HepG2 (cell line): ENCODE measurements around the gene PRKAG3. TPM values are rescaled to one million over a fixed set of nuclear protein-coding genes. Genes with fewer than 3 reads are reported as not detected.

Experiments
- ARHGAP35 ChIP-seq: sonication (generic); formaldehyde crosslinking; IDR thresholded peaks from 2 replicates; pipeline ENCODE4 v1.9.0; 2022; ENCODE audit warnings: mild to moderate bottlenecking, inconsistent platforms, moderate library complexity, missing genetic modification reagents, borderline replicate concordance
- CCDC6 ChIP-seq: sonication (generic); formaldehyde crosslinking; IDR thresholded peaks from 2 replicates; pipeline ENCODE4 v1.8.1; 2022; ENCODE audit warnings: mild to moderate bottlenecking, missing genetic modification reagents, moderate library complexity
- FOXC1 ChIP-seq: sonication (generic); formaldehyde crosslinking; IDR thresholded peaks from 2 replicates; pipeline ENCODE4 v1.8.0; 2022; ENCODE audit warnings: mild to moderate bottlenecking, missing genetic modification reagents, borderline replicate concordance
- FOXK1 ChIP-seq: sonication (generic); formaldehyde crosslinking; IDR thresholded peaks from 2 replicates; pipeline ENCODE4 v1.4.0; 2020; ENCODE audit warnings: low read depth, missing genetic modification reagents, borderline replicate concordance
- GZF1 ChIP-seq: sonication (generic); formaldehyde crosslinking; IDR thresholded peaks from 2 replicates; pipeline ENCODE4 v1.5.1; 2020; ENCODE audit warnings: mild to moderate bottlenecking, missing genetic modification reagents
- HDAC2 ChIP-seq: sonication (generic); formaldehyde crosslinking; IDR thresholded peaks from 2 replicates; pipeline ENCODE4 v1.4.0; 2020; ENCODE audit warnings: missing genetic modification reagents
- ISL2 ChIP-seq: sonication (generic); formaldehyde crosslinking; IDR thresholded peaks from 2 replicates; pipeline ENCODE4 v1.5.0; 2020; ENCODE audit warnings: missing genetic modification reagents
- MAZ ChIP-seq, 2 experiments: sonication (generic) in 1 of 2; formaldehyde crosslinking in 1 of 2; IDR thresholded peaks; 2 replicates each; pipeline versions ENCODE4 v1.5.0 to v1.6.1; 2012 to 2020; ENCODE audit warnings: low read depth in 2 of 2, mild to moderate bottlenecking in 2 of 2, borderline replicate concordance in 1 of 2, improper control_type of control experiment in 1 of 2, low read length in 1 of 2, missing genetic modification reagents in 1 of 2, moderate library complexity in 1 of 2
- MIER2 ChIP-seq: IDR thresholded peaks from 2 replicates; pipeline ENCODE4 v1.6.1; 2016; ENCODE audit warnings: missing biosample characterization, missing genetic modification reagents
- SALL1 ChIP-seq: sonication (generic); formaldehyde crosslinking; IDR thresholded peaks from 2 replicates; pipeline ENCODE4 v1.8.0; 2022; ENCODE audit warnings: mild to moderate bottlenecking, missing genetic modification reagents
- SATB2 ChIP-seq: sonication (generic); formaldehyde crosslinking; IDR thresholded peaks from 2 replicates; pipeline ENCODE4 v1.5.0; 2020; ENCODE audit warnings: missing genetic modification reagents
- TMF1 ChIP-seq: sonication (generic); formaldehyde crosslinking; IDR thresholded peaks from 2 replicates; pipeline ENCODE4 v1.8.1; 2022; ENCODE audit warnings: low read depth, missing genetic modification reagents
- ZNF10 ChIP-seq: sonication (generic); formaldehyde crosslinking; IDR thresholded peaks from 2 replicates; pipeline ENCODE4 v1.4.0; 2020; ENCODE audit warnings: mild to moderate bottlenecking, low read depth, missing genetic modification reagents, borderline replicate concordance
- ZNF263 ChIP-seq: sonication (generic); formaldehyde crosslinking; IDR thresholded peaks from 2 replicates; pipeline ENCODE4 v1.4.0; 2020; ENCODE audit warnings: missing genetic modification reagents
- ZNF317 ChIP-seq: sonication (generic); formaldehyde crosslinking; IDR thresholded peaks from 2 replicates; pipeline ENCODE4 v1.5.0; 2020; ENCODE audit warnings: mild to moderate bottlenecking, missing genetic modification reagents
- ZNF496 ChIP-seq: sonication (generic); formaldehyde crosslinking; IDR thresholded peaks from 2 replicates; pipeline ENCODE4 v1.8.1; 2023; ENCODE audit warnings: mild to moderate bottlenecking, moderate library complexity, missing genetic modification reagents; ENCODE audit not compliant: insufficient replicate concordance
- ZNF709 ChIP-seq: sonication (generic); formaldehyde crosslinking; IDR thresholded peaks from 2 replicates; pipeline ENCODE4 v1.5.0; 2020; ENCODE audit warnings: mild to moderate bottlenecking, missing genetic modification reagents
- ZNF747 ChIP-seq: sonication (generic); formaldehyde crosslinking; IDR thresholded peaks from 2 replicates; pipeline ENCODE4 v1.8.1; 2023; ENCODE audit warnings: missing genetic modification reagents, mild to moderate bottlenecking, borderline replicate concordance
- ZNF749 ChIP-seq: sonication (generic); formaldehyde crosslinking; IDR thresholded peaks from 2 replicates; pipeline ENCODE4 v1.8.0; 2022; ENCODE audit warnings: mild to moderate bottlenecking, missing genetic modification reagents, moderate library complexity, borderline replicate concordance
- polyA plus RNA-seq, 8 experiments: library from polyadenylated mRNA; depleted of rRNA in 3 of 8; stranded (reverse) in 7 of 8; unstranded in 1 of 8; fragments of >200 nt; fragmentation: Illumina TruSeq in 4 of 8; extraction: Trizol in 4 of 8; gene quantifications; 2 replicates each; pipeline versions ENCODE4 v1.2.1 to v1.2.3, GENCODE V29; 2011 to 2016; ENCODE audit warnings: low read depth in 4 of 8, missing spikeins in 1 of 8, mixed read lengths in 1 of 8; ENCODE audit not compliant: insufficient read depth in 1 of 8
- total RNA-seq, 5 experiments: library from RNA; depleted of rRNA; stranded (reverse); fragments of >200 nt; fragmentation: Illumina TruSeq; extraction: Trizol; gene quantifications; 2 replicates each; pipeline ENCODE4 v1.2.3, GENCODE V29; 2016; ENCODE audit warnings: low read depth in 1 of 5
- TF ChIP-seq, protein P1 (sequence below): sonication (generic); formaldehyde crosslinking; IDR thresholded peaks from 2 replicates; pipeline ENCODE4 v1.5.1; 2020; ENCODE audit warnings: mild to moderate bottlenecking, missing genetic modification reagents, moderate library complexity
- TF ChIP-seq, protein P2 (sequence below): sonication (generic); formaldehyde crosslinking; IDR thresholded peaks from 2 replicates; pipeline ENCODE4 v1.4.0; 2020; ENCODE audit warnings: mild to moderate bottlenecking, missing genetic modification reagents
- TF ChIP-seq, protein P3 (sequence below): sonication (generic); formaldehyde crosslinking; IDR thresholded peaks from 2 replicates; pipeline ENCODE4 v1.4.0; 2020; ENCODE audit warnings: missing genetic modification reagents
- TF ChIP-seq, protein P4 (sequence below): sonication (generic); formaldehyde crosslinking; IDR thresholded peaks from 2 replicates; pipeline ENCODE4 v1.5.1; 2020; ENCODE audit warnings: missing genetic modification reagents, mild to moderate bottlenecking, borderline replicate concordance

The PRKAG3 gene
- total and polyA plus RNA-seq, 2 of the 13 experiments (the other 11 are each of a cell fraction or from before 2014, with no cell fraction given): not detected

DNA sequence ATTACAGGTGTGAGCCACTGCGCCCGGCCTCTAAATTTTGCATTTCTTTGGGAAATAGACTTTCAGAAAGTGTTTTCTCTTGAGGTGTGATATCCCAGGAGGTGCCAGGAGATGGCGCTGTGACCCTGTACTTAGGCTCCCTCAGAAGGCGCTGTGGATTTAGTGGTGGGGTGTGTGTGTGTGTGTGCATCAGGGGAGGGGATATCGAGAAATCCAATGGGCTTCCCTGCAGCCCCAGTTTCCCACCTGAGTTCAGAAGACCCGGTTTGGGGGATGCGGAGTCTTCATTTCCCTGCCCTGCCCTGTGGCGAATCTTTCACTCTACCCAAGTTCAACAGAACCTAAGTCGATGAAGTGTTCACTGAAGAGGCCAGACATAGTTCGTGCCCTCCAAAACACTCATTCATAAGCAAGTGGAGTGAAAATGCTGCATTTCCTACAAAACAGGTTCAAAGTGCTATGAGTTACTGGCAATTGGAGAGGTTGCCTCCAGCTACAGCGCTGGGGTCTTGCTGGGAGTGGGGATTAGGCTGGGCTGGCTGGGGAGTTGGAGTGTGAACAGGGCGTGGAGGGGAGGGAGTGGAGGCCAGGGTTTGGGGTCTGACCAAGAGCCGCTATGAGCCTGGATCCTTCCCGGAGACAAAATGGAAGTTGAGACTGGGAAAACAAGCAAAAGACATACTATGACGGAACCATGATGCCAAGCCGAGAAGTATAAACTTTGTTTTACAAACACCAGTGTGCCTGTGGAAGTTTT lies 21.5 kb upstream of the PRKAG3 start (continued):
- TF ChIP-seq, protein P1, sequence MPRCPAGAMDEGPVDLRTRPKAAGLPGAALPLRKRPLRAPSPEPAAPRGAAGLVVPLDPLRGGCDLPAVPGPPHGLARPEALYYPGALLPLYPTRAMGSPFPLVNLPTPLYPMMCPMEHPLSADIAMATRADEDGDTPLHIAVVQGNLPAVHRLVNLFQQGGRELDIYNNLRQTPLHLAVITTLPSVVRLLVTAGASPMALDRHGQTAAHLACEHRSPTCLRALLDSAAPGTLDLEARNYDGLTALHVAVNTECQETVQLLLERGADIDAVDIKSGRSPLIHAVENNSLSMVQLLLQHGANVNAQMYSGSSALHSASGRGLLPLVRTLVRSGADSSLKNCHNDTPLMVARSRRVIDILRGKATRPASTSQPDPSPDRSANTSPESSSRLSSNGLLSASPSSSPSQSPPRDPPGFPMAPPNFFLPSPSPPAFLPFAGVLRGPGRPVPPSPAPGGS (CRISPR knock-in tag): 0 out of 2 replicates have a peak, but pooled peaks have one; percentile 30
- TF ChIP-seq MIER2 (0 out of 2 replicates have a peak, but pooled peaks have one; percentile 31), ARHGAP35 (CRISPR knock-in tag) (no peak; the same call in 1 of the 2 replicates), ZNF317 (CRISPR knock-in tag) (no peak), SATB2 (CRISPR knock-in tag) (no peak), ZNF747 (CRISPR knock-in tag) (0 out of 2 replicates have a peak, but pooled peaks have one; percentile 32), FOXC1 (CRISPR knock-in tag) (0 out of 2 replicates have a peak, but pooled peaks have one; percentile 57), TMF1 (CRISPR knock-in tag) (no peak), ZNF749 (CRISPR knock-in tag) (no peak), ZNF709 (no peak), ISL2 (CRISPR knock-in tag) (0 out of 2 replicates have a peak, but pooled peaks have one; percentile 19), ZNF263 (CRISPR knock-in tag) (no peak), ZNF496 (CRISPR knock-in tag) (no peak), HDAC2 (peak; percentile 21; the same call in 1 of the 2 replicates), CCDC6 (CRISPR knock-in tag) (no peak), GZF1 (CRISPR knock-in tag) (no peak), SALL1 (CRISPR knock-in tag) (peak; percentile 24), ZNF10 (no peak), MAZ (IDR thresholded peaks at IDR 0.05; ENCODE audit: borderline replicate concordance, low read depth, low read length) (no peak), MAZ (CRISPR knock-in tag; IDR thresholded peaks at IDR 0.05; ENCODE audit: low read depth) (0 out of 2 replicates have a peak, but pooled peaks have one; percentile 31), FOXK1 (CRISPR knock-in tag) (no peak)
- TF ChIP-seq, protein P2, sequence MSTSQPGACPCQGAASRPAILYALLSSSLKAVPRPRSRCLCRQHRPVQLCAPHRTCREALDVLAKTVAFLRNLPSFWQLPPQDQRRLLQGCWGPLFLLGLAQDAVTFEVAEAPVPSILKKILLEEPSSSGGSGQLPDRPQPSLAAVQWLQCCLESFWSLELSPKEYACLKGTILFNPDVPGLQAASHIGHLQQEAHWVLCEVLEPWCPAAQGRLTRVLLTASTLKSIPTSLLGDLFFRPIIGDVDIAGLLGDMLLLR: no peak
- TF ChIP-seq, protein P3, sequence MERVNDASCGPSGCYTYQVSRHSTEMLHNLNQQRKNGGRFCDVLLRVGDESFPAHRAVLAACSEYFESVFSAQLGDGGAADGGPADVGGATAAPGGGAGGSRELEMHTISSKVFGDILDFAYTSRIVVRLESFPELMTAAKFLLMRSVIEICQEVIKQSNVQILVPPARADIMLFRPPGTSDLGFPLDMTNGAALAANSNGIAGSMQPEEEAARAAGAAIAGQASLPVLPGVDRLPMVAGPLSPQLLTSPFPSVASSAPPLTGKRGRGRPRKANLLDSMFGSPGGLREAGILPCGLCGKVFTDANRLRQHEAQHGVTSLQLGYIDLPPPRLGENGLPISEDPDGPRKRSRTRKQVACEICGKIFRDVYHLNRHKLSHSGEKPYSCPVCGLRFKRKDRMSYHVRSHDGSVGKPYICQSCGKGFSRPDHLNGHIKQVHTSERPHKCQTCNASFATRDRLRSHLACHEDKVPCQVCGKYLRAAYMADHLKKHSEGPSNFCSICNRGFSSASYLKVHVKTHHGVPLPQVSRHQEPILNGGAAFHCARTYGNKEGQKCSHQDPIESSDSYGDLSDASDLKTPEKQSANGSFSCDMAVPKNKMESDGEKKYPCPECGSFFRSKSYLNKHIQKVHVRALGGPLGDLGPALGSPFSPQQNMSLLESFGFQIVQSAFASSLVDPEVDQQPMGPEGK (CRISPR knock-in tag): peak; percentile 47; the same call in 1 of the 2 replicates
- TF ChIP-seq, protein P4, sequence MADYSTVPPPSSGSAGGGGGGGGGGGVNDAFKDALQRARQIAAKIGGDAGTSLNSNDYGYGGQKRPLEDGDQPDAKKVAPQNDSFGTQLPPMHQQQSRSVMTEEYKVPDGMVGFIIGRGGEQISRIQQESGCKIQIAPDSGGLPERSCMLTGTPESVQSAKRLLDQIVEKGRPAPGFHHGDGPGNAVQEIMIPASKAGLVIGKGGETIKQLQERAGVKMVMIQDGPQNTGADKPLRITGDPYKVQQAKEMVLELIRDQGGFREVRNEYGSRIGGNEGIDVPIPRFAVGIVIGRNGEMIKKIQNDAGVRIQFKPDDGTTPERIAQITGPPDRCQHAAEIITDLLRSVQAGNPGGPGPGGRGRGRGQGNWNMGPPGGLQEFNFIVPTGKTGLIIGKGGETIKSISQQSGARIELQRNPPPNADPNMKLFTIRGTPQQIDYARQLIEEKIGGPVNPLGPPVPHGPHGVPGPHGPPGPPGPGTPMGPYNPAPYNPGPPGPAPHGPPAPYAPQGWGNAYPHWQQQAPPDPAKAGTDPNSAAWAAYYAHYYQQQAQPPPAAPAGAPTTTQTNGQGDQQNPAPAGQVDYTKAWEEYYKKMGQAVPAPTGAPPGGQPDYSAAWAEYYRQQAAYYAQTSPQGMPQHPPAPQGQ (CRISPR knock-in tag): no peak
